ENCODE measurements around the gene FREM3.
A peak's percentile ranks its signal among the peaks of the same experiment; 100 is the strongest.

The FREM3 gene

GRCh38 chr4:143581331-143581946, 119.0 kb downstream of the FREM3 start:
- Histone ChIP-seq H3K27ac (ENCODE audit: low read depth, low read length) (no peak overlapping the region), H3K9ac (ENCODE audit: low read depth, low read length) (no peak overlapping the region), H3K36me3 (ENCODE audit: insufficient read depth, low read length) (no peaks in the 10 kb centered on the region), H3K9me3 (ENCODE audit: insufficient read depth, low read depth, low read length) (0 out of 2 replicates have a peak, but pooled peaks cover 5% of the 10 kb centered on the region), H3K4me3 (ENCODE audit: low read length) (no peak overlapping the region), H3K27me3 (ENCODE audit: insufficient read depth, low read length) (no peaks in the 10 kb centered on the region), H3K4me1 (ENCODE audit: insufficient read depth, low read length) (no peaks in the 10 kb centered on the region; the same call in 1 of the 2 replicates)
- WGBS = 92% methylated on average over 3 of the region's 3 CpGs

DNA sequence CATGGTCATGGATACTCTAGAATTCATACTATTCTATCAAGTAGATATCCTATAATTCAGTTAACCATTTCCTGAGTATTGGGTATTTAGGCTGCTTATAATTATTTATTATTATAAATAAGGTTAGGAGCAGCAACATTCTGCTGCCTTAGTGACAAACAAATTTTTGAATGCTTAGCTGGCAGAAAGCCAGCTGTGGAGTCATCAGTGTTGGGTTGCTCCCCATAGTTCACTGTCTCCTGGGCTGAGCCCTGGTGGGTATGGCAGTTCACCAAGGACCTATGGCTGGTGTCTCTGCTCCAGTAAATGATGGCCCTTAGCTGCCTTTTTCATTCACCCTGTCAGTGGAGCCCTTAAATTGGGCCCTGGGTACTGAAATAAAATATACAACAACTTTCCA, 125.1 kb downstream of the FREM3 start:
- Histone ChIP-seq H3K27ac (ENCODE audit: low read depth, low read length) (no peak overlapping the region), H3K36me3 (ENCODE audit: insufficient read depth, low read length) (no peaks in the 10 kb centered on the region), H3K9ac (ENCODE audit: low read depth, low read length) (no peak overlapping the region), H3K9me3 (ENCODE audit: insufficient read depth, low read depth, low read length) (no peaks in the 10 kb centered on the region), H3K4me1 (ENCODE audit: insufficient read depth, low read length) (no peaks in the 10 kb centered on the region), H3K4me3 (ENCODE audit: low read length) (no peak overlapping the region), H3K27me3 (ENCODE audit: insufficient read depth, low read length) (no peaks in the 10 kb centered on the region)

DNA sequence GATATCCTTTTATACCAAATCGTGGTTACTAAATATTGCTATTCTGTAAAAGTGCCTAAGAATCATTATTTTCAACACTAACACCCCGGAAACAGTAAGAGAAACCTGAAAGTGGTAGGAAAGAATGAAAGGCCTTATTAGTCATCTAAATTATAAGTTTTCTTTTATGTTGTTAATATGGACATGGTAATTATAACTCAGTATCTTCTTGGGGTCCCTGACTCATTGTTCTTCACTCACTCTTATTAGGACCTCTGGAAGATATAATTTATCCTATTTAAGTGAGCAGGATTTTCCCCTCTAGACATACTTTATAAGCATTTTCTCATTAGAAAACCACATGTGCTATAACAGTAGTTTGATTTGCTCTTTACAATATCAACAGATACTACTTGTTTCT, 136.0 kb downstream of the FREM3 start:
- Histone ChIP-seq H3K9ac (ENCODE audit: low read depth, low read length) (no peak overlapping the region), H3K4me3 (ENCODE audit: low read length) (no peak overlapping the region), H3K4me1 (ENCODE audit: insufficient read depth, low read length) (no peaks in the 10 kb centered on the region), H3K9me3 (ENCODE audit: insufficient read depth, low read depth, low read length) (no peaks in the 10 kb centered on the region), H3K36me3 (ENCODE audit: insufficient read depth, low read length) (no peaks in the 10 kb centered on the region), H3K27me3 (ENCODE audit: insufficient read depth, low read length) (0 out of 2 replicates have a peak, but pooled peaks cover 7% of the 10 kb centered on the region), H3K27ac (ENCODE audit: low read depth, low read length) (no peak overlapping the region)
- WGBS = no CpG with 5 or more reads among the region's 2 CpGs

- WGBS = 66% methylated on average over 16 of the region's 17 CpGs
- Histone ChIP-seq H3K4me1 (ENCODE audit: insufficient read depth, low read length) (peaks cover 3% of the 10 kb centered on the region; the same call in 1 of the 2 replicates), H3K27ac (ENCODE audit: low read depth, low read length) (no peak overlapping the region; the same call in 1 of the 2 replicates), H3K4me3 (ENCODE audit: low read length) (peak overlapping the region; percentile 88), H3K36me3 (ENCODE audit: insufficient read depth, low read length) (peaks cover 5% of the 10 kb centered on the region), H3K9ac (ENCODE audit: low read depth, low read length) (peak overlapping the region; percentile 84), H3K27me3 (ENCODE audit: insufficient read depth, low read length) (0 out of 2 replicates have a peak, but pooled peaks cover 7% of the 10 kb centered on the region), H3K9me3 (ENCODE audit: insufficient read depth, low read depth, low read length) (no peaks in the 10 kb centered on the region)
These were observed 140.7 kb downstream of the FREM3 start for GRCh38 chr4:143559757-143560147.

- H3K9ac ChIP-seq (ENCODE audit: low read depth, low read length) = peak overlapping the region; percentile 84
- peaks cover 11% of the 10 kb centered on the region for H3K36me3 ChIP-seq (ENCODE audit: insufficient read depth, low read length)
- H3K27me3 ChIP-seq (ENCODE audit: insufficient read depth, low read length) = 0 out of 2 replicates have a peak, but pooled peaks cover 7% of the 10 kb centered on the region
- peak overlapping the region; percentile 69 for H3K27ac ChIP-seq (ENCODE audit: low read depth, low read length)
- no peaks in the 10 kb centered on the region for H3K9me3 ChIP-seq (ENCODE audit: insufficient read depth, low read depth, low read length)
- H3K4me1 ChIP-seq (ENCODE audit: insufficient read depth, low read length) = peaks cover 3% of the 10 kb centered on the region; the same call in 1 of the 2 replicates
- peak overlapping the region; percentile 88 for H3K4me3 ChIP-seq (ENCODE audit: low read length)
- 5% methylated on average over 57 of the region's 57 CpGs for whole genome bisulfite sequencing
These were observed 141.4 kb downstream of the FREM3 start for GRCh38 chr4:143558823-143559756.

DNA sequence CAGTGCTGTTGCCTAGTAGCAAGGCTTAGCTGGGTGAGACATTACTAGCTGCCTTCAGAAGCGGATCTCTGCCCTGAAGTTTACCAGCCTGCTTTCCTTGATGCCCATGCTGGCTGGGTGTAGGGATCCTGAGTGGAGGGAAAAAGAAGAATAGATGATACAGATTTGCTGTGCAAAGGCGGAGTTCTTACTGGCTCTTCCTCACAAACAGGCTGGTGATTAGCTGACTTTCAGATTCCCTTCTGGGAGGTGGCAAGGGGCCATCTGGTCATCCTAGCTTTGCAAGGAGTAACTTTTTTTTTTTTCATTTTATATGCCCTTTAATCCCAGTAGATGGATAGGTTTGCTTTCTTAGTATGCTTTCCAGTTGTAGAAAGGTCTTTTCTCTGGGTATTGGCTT, 142.2 kb downstream of the FREM3 start:
- H3K27me3 ChIP-seq (ENCODE audit: insufficient read depth, low read length) = 0 out of 2 replicates have a peak, but pooled peaks cover 7% of the 10 kb centered on the region
- WGBS = 88% methylated on average over 2 of the region's 2 CpGs
- no peaks in the 10 kb centered on the region for H3K9me3 ChIP-seq (ENCODE audit: insufficient read depth, low read depth, low read length)
- H3K27ac ChIP-seq (ENCODE audit: low read depth, low read length) = no peak overlapping the region
- H3K36me3 ChIP-seq (ENCODE audit: insufficient read depth, low read length) = peaks cover 19% of the 10 kb centered on the region
- peaks cover 3% of the 10 kb centered on the region; the same call in 1 of the 2 replicates for H3K4me1 ChIP-seq (ENCODE audit: insufficient read depth, low read length)
- no peak overlapping the region for H3K9ac ChIP-seq (ENCODE audit: low read depth, low read length)
- no peak overlapping the region for H3K4me3 ChIP-seq (ENCODE audit: low read length)

DNA sequence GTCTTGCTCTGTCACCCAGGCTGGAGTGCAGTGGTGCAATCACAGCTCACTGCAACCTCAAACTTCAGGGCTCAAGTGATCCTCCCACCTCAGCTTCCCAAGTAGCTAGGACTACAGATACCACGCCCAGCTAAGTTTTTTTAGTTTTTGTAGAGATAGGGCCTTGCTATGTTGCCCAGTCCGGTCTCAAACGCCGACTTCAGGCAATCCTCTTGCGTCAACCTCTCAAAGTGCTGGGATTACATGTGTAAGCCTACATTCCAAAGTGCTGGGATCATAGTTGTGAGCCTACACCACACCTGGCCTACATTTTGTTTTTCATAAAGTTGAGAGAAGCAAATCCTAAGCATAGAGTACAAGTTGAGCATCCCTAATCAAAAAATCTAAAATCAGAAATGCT, 144.8 kb downstream of the FREM3 start:
- no peak overlapping the region for H3K9ac ChIP-seq (ENCODE audit: low read depth, low read length)
- no peak overlapping the region for H3K4me3 ChIP-seq (ENCODE audit: low read length)
- WGBS = 95% methylated on average over 5 of the region's 5 CpGs
- 0 out of 2 replicates have a peak, but pooled peaks cover 7% of the 10 kb centered on the region for H3K27me3 ChIP-seq (ENCODE audit: insufficient read depth, low read length)
- no peaks in the 10 kb centered on the region for H3K9me3 ChIP-seq (ENCODE audit: insufficient read depth, low read depth, low read length)
- peaks cover 3% of the 10 kb centered on the region; the same call in 1 of the 2 replicates for H3K4me1 ChIP-seq (ENCODE audit: insufficient read depth, low read length)
- peaks cover 45% of the 10 kb centered on the region for H3K36me3 ChIP-seq (ENCODE audit: insufficient read depth, low read length)
- H3K27ac ChIP-seq (ENCODE audit: low read depth, low read length) = no peak overlapping the region

GRCh38 chr4:143554728-143555597, 145.5 kb downstream of the FREM3 start:
- Histone ChIP-seq H3K9me3 (ENCODE audit: insufficient read depth, low read depth, low read length) (no peaks in the 10 kb centered on the region), H3K27ac (ENCODE audit: low read depth, low read length) (no peak overlapping the region), H3K27me3 (ENCODE audit: insufficient read depth, low read length) (0 out of 2 replicates have a peak, but pooled peaks cover 6% of the 10 kb centered on the region), H3K36me3 (ENCODE audit: insufficient read depth, low read length) (peaks cover 52% of the 10 kb centered on the region), H3K9ac (ENCODE audit: low read depth, low read length) (no peak overlapping the region), H3K4me3 (ENCODE audit: low read length) (no peak overlapping the region), H3K4me1 (ENCODE audit: insufficient read depth, low read length) (peaks cover 3% of the 10 kb centered on the region; the same call in 1 of the 2 replicates)
- WGBS = 74% methylated on average over 4 of the region's 4 CpGs

DNA sequence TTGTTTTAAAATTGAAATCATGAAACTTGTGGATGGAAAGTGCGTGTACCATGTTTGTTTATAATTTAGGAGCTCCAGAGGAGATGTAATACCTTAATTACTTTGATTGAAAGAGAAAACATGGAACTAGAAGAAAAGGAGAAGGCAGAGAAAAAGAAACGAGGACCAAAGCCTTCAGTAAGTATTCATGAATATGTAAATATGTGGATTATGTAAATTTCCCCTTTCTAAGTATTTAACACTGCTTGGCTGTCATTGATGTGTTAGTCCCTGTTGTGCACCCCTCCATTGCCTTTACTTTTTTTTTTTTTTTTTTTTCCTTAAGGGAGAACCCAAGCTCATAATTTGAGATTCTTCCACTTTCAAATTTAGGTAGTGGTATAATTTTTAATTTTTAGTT, 150.5 kb downstream of the FREM3 start:
- H3K4me3 ChIP-seq (ENCODE audit: low read length) = no peak overlapping the region
- peaks cover 100% of the 10 kb centered on the region for H3K36me3 ChIP-seq (ENCODE audit: insufficient read depth, low read length)
- H3K27ac ChIP-seq (ENCODE audit: low read depth, low read length) = no peak overlapping the region
- H3K27me3 ChIP-seq (ENCODE audit: insufficient read depth, low read length) = no peaks in the 10 kb centered on the region
- H3K4me1 ChIP-seq (ENCODE audit: insufficient read depth, low read length) = no peaks in the 10 kb centered on the region
- no peaks in the 10 kb centered on the region for H3K9me3 ChIP-seq (ENCODE audit: insufficient read depth, low read depth, low read length)
- H3K9ac ChIP-seq (ENCODE audit: low read depth, low read length) = no peak overlapping the region
- 76% methylated on average over 2 of the region's 2 CpGs for WGBS

DNA sequence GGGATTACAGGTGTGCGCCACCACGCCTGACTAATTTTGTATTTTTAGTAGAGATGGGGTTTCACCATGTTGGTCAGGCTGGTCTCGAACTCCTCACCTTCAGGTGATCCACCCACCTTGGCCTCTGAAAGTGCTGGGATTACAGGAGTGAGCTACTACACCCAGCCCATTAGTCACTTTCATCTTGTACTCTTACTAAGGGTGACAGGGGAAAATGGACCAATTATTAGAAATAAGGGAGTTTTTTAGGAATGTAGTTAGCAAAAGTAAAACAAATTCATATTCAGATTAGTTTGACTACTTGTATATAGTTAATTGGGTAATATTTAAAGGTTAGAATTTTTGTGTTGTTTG, 160.8 kb downstream of the FREM3 start:
- H3K4me3 ChIP-seq (ENCODE audit: low read length) = no peak overlapping the region
- no peak overlapping the region for H3K9ac ChIP-seq (ENCODE audit: low read depth, low read length)
- no peaks in the 10 kb centered on the region for H3K27me3 ChIP-seq (ENCODE audit: insufficient read depth, low read length)
- H3K36me3 ChIP-seq (ENCODE audit: insufficient read depth, low read length) = peaks cover 100% of the 10 kb centered on the region
- no peak overlapping the region for H3K27ac ChIP-seq (ENCODE audit: low read depth, low read length)
- WGBS = 95% methylated on average over 3 of the region's 3 CpGs
- no peaks in the 10 kb centered on the region for H3K9me3 ChIP-seq (ENCODE audit: insufficient read depth, low read depth, low read length)
- H3K4me1 ChIP-seq (ENCODE audit: insufficient read depth, low read length) = no peaks in the 10 kb centered on the region

Data from HUES64 (cell line).